Peyer's patch (tissue), 4 donors: ENCODE measurements around the gene CCDC149.

Experiments used
- POLR2A ChIP-seq, 2 donors: fragments of 450-650 bp; IDR thresholded peaks; one replicate each; pipeline ENCODE4 v1.5.1; 2017; ENCODE audit warnings: antibody characterized with exemption in 2 of 2, mild to moderate bottlenecking in 2 of 2, moderate library complexity in 2 of 2
- TF ChIP-seq, protein P1 (sequence below), 6 experiments: fragments of 450-650 bp in 4 of 6; fragments of 200-600 bp in 2 of 6; sonication (generic) in 1 of 6; IDR thresholded peaks; one replicate each; pipeline ENCODE4 v1.5.1; 2017 to 2019; ENCODE audit warnings: antibody characterized with exemption in 6 of 6, mild to moderate bottlenecking in 3 of 6, moderate library complexity in 1 of 6

DNA sequence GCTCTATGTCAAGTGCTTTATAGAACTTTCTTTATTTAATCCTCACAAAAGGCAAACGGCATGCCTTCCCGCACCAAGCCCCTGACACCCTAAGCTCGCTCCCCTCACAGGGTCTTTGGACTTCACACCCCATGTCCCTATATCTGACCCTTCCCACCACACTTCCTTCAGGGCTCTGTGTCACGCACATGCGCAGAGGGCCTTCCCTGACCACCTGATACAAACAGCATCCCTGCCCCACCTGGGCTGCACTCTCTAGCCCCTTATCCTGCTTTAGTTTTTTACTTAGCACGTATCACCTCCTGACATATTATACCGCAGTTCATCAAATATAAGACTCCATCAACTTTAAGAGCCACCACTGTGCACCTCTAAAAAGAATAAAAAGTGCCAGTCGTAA is 67.7 kb downstream of the CCDC149 start:
- TF ChIP-seq, protein P1, sequence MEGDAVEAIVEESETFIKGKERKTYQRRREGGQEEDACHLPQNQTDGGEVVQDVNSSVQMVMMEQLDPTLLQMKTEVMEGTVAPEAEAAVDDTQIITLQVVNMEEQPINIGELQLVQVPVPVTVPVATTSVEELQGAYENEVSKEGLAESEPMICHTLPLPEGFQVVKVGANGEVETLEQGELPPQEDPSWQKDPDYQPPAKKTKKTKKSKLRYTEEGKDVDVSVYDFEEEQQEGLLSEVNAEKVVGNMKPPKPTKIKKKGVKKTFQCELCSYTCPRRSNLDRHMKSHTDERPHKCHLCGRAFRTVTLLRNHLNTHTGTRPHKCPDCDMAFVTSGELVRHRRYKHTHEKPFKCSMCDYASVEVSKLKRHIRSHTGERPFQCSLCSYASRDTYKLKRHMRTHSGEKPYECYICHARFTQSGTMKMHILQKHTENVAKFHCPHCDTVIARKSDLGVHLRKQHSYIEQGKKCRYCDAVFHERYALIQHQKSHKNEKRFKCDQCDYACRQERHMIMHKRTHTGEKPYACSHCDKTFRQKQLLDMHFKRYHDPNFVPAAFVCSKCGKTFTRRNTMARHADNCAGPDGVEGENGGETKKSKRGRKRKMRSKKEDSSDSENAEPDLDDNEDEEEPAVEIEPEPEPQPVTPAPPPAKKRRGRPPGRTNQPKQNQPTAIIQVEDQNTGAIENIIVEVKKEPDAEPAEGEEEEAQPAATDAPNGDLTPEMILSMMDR (IDR thresholded peaks at IDR 0.05), result no peak
- TF ChIP-seq POLR2A (IDR thresholded peaks at IDR 0.05), result no peak
